GM18868 (cell line): ENCODE results near the gene DHX58.

ENCODE experiments used
- ATAC-seq: cut with Tn5 transposase; IDR thresholded peaks from one replicate; pipeline ENCODE4 v1.9.1; 2021; ENCODE audit warnings: mild to moderate bottlenecking, moderate library complexity; ENCODE audit not compliant: unreplicated experiment

The DHX58 gene

DNA sequence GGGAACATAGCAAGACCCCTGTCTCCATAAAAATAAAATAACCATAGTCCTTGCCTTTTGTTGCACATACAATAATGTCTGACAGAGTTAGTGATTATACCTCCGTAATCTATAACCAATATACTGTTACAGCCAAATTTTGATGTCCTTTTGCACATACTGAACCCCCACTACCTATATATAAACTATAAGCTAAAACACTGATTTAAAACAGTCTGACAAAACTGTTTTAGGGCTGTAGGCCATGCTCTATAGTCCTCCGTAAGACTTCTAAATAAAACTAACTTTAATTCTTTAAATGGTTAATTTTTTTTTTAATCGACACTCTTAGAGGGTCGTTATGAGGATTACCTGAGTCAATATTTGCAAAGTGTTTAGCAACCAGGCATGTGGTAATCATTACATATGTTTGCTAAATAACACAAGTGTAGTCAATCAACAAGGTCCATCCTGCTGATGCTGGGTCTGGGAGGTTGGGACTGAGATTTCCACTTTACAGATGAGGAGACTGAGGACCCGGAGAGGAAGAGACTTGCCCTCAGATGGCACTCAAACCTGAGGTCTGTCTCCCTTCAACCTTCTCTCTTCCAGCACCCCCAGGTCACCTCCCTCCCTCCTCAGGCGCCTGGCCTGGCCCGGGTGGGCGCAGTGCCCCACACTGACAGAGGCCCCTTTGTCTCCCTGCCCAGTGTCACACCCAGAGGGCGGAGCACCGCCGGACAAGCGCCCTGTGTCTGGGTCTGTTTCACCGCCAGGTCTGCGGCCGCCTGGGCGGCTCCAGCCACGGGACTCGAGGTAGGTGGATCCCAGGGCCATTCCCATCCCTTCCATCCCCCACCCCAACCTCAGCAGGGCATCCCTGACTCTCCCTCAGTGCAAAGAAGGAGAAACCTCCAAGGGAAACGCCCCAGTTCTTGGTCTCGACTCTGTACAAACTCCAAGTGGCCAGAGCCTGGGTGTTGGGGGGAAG lies 24.5 kb downstream of the DHX58 start:
- ATAC-seq: no peak

DNA sequence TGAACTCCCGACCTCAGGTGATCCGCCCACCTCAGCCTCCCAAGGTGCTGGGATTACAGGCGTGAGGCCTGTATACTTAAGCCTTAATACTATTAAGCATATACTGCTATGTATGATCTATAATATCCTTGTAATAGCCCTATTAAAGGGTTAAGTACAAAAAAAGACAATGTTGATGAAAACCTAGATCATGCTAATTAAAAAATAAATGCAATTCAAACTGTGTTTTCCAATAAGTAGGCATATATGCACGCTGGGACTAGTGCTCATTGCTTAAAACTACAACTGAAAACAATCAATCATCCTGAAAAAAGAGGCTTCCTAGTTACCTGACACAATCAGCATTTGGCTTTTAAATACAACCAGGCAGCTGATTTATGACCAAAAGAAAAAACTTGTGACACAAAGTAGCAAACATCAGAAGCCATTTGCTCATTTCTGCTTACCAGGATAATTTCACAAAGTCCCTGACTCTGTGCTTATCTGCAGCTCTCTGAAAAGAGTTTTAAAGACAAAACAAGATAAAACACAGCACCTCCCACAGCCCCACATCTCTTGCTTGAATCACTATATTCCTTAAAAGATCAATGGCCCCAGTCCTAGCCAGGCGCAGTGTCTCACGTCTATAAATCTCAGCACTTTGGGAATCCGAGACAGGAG lies 25.3 kb downstream of the DHX58 start:
- ATAC-seq: no peak

DNA sequence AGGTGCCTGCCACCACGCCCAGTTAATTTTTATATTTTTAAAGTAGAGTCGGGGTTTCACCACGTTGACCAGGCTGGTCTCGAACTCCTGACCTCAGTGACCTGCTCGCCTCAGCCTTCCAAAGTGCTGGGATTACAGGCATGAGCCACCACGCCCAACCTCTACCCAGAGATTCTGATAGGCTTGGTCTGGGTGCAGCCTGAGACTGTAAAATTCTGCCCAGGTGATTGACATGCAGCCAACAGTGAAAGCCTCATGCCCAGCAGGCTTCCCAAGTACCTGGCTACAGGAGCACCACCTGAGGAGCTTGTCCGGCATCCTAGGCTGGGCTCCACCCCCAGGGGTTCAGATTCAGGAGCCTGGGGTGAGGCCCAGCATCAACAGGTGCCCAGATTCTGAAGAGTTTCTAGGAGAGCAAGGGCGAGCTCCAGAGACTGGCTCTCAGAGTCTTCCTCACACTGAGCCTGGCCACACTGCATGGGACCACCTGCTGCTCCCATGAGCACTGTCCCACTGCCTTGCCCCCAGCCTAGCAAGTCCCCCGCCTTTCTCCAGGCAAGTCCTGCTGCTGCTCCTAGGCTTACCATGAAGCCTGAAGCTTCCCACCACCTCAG lies 30.9 kb downstream of the DHX58 start:
- ATAC-seq: no peak

DNA sequence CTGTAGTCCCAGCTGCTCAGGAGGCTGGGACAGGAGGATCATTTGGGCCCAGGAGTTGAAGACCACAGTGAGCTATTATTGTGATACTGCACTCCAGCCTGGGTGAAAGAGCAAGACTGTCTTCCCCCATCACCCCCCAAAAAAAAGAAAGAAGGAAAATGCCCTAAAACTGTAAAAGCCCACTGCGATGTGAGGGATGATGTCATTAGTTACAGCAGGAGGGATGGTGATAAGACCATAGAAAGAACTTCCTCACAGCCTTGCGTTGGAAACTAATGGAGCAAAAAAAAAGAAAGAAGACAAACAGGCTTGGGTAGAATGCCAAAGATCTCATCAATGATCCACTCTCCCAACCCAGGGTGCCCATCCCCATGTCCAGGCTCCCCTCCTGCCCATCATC lies 33.0 kb downstream of the DHX58 start:
- no peak for ATAC-seq

DNA sequence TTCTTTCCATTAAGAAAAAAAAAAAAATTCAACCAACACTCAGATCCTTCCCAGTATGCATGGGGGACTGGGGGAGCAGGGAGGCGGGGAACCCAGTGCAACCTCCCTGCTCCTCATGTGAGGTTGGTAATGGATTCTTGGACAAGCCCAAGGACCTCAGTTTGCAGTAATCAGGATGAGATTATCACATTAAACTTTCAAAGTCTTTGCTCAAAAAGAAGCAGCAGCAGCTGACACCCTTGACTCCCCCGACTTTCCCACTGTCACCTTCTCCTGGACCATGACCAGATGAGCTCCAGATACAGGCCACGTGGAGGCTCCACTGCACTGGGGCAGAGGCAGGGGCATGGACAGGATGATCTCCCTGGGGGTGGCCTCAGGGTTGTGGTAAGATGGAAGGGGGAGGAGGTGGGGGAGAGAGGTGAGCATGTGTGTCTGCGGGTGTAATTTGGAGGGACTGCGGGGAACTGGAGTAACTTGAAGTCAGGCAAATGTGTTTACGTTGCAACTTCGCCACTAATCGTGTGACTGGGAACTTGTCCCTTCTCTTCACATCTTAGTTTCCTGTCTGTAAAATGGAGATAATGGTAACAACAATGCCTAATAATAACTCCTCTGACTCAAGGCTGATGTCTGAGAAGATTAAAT lies 34.0 kb downstream of the DHX58 start:
- ATAC-seq: no peak

DNA sequence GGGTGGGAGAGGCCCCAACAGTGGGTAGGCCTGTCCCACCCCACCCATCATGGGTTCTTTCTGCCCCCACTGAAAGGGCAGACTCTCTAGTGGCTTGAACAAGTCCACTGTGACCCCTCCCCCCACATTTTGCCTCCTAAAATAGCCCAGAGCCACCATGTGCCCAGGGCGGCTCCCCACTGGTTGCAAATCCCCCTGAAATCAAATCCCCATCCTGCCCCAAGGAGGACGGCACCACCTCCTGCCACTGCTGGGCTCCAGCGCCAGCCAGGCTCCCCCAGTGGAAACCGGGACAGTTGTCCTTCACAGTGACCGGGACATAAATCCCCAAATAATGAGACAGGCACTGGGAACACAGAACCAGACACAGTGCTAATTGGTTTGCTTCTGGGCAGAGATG lies 34.8 kb downstream of the DHX58 start:
- no peak for ATAC-seq

DNA sequence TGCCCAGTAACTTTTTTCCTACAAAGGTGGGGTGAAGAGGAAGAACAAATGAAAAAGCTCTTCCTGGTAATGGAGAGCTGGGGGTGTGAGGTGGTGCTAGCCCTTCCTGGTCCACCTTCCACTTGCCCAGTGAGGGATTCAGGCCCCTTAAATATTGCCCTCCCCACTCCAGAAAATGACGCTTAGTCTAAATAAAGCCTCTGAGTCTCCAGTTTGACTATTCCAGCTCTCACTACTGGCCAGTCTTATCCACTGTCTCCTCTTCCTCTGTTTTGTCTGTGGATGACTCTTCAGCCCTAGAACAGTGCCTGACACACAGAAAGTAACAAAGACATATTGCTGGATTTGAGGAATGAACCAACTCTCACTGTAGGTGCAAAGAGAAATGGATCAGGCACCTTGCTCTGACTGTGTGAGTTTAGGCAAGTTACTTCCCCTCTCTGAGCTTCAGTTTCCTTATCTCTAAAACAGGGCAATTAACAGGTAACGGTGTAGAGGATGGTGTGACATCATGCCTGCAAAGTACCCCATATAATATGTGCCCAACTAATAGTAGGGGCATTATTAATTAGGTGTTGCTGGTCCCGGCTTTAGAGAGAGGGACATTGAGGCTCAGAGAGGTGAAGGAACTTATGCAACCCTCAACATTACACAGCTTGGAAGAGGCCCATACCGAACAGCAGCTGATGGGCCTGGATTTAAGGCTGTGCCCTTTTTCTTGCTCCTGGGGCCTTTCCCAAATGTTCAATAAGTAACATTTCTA lies 35.5 kb downstream of the DHX58 start:
- ATAC-seq: no peak

DNA sequence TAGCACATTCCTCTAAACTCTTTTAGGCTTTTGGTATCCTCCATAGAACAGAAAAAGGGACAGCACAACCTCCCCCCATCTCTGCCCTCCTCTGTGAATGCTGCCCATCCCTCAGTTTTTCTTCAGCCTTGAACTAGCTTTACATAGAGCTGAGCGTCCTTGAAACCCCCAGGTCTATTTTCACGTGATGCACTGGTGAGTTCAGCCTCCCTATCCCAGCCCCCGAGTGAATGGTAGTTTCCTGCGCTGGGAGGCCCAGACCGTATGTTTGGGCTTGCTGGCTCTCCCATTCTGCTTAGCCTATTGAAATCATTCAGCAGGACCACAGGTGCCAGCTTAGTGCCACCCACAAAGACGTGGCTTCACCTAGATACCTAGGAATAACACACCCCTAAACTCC lies 36.7 kb downstream of the DHX58 start:
- ATAC-seq: no peak

DNA sequence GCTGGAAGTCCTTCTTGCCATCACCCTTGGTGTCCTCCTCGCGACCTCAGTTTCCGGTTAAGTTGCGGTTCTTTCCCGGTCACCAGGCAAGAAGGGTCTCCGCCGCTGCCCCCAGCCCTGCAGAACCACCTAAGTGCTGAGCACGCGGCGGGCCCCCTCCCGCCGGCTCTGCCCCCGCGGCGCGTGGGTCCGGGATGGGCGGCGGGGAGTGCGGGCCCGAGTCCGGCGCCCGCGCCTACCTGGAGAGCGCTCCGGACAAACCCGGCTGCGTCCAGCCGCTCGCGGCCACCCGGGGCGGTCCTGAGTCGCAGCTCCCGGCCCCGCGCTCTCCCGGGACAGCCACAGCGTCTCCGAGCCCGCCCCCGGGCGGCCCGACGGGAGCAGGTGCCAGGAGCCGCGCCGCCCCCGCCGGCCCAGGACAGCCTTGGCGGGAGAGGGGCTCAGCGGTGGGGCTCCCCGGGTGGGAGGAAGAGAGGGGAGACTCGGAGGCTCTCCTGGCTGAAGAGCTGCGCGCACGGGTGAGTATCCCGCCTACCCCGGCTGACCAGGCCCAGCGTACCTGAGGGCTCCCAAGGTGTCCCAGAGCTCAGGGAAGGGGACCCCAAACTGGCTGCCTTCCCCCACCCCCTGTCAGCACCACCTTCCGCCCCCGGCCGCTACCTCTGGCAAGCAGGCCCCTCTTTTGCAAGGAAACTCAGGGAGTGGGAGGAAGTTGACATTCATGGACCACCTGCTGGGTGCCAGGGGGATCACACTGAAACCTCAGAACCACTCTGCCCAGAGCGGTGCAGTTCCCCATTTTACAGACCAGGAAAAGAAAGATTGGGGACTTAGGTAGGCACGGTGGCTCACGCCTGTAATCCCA lies 40.0 kb downstream of the DHX58 start:
- ATAC-seq: no peak

DNA sequence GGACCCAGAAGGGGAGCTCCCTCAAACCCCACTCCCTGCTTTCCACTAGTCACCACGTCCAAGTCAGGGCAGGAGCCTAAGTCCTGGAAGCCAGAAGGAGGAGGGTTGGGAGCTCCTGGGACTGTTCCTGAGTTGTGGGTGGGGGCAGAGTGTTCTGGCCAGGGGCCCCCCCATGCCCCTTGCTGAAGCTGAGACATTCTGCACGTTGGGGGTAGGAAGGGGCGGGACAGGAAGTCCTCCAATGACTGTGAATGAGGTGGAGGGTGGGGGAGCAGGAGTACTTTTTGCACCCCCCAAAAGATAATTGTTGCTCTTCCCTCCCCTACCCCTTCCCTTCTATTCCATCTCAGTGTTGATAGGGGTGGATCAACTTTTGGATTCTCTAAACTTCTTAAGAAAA lies 40.7 kb downstream of the DHX58 start:
- no peak for ATAC-seq

DNA sequence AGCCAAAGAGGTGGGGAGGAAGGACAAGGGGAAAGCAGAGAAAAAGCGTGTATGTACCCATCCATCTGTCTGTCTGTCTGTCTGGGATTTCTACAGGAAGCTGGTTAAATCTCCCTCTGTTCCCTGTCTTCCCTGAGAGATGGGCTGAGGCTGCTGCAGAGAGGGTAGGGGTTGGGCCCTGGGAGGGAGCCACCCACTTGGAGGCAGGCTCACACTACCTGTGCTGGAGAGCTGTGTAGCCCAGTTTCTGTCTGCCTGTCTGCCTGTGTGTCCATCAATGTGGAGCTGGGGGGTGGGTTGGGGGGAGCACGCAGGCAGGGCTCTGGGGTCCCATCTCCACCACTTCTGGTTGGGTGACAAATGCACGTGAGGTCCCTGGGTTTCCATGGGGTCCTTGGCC lies 43.5 kb downstream of the DHX58 start:
- ATAC-seq: no peak

DNA sequence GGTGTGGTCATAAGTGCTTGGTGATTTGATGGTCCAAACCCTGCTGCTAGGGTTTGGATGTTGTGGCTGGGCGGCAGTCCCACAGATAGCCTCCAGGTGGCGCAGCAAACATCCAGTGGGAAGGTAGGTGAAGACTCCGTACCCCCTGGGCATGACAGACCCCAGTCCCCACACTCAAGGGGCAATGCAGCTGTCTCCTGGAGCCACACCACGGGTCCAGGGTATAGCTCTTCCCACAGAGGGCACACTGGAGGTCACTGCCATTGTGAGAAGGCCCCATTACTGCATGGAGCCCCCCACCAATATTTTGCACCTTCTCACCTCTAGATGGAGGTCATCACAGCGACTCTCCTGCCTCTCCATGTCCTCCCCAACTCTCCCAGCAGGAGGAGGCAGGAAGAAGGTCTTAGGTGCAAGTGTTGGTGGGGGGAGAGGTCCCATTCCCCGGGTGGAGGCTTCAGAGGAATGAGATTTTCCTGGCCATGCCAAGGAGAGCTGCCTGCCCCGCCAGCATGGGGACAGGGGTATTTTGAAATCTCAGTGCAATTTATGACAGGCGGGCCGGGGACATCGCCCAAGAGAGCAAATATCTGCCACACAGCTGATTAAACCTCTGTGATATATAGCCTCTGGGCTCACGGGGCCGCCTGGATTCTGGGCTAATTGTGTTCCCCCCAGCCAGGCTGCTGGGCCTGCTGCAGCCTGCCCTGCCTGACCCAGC lies 45.0 kb downstream of the DHX58 start:
- no peak for ATAC-seq

DNA sequence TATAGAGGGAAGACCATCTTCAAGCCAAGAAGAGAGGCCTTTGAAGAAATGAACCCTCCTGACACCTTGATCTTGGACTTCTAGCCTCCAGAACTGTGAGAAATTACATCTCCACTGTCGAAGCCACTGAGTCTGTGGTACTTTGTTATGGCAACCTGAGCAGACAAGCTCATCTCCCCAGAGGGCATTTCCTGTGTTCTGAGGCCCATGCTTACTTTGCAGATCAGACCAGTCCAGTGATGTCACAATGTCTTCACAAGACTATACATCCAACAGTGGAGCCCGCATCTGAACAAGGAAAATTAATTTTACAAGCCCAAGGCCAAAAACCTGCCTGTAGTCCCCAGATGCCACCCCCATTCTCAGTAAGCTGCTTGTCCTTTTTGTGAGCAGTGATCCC lies 47.3 kb downstream of the DHX58 start:
- no peak for ATAC-seq

DNA sequence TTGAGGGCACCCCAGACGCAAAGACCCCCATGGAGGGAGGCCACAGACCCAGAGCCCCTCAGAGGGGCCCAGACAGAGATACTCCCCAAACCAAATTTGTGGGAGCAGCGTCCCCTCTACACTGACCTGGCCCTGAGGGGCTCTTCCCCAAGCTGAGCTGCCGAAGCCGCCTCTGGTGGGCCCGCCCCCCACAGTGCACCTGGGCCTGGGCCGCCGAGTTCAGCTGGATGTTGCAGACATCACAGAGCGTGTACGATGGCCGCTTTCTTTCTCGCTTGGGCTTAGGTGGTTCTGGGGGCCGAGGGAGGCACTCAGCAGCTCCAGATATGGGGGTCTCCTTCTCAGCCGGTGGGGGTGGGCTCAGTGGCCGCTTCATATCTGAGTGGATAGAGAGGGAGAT lies 49.8 kb downstream of the DHX58 start:
- no peak for ATAC-seq

DNA sequence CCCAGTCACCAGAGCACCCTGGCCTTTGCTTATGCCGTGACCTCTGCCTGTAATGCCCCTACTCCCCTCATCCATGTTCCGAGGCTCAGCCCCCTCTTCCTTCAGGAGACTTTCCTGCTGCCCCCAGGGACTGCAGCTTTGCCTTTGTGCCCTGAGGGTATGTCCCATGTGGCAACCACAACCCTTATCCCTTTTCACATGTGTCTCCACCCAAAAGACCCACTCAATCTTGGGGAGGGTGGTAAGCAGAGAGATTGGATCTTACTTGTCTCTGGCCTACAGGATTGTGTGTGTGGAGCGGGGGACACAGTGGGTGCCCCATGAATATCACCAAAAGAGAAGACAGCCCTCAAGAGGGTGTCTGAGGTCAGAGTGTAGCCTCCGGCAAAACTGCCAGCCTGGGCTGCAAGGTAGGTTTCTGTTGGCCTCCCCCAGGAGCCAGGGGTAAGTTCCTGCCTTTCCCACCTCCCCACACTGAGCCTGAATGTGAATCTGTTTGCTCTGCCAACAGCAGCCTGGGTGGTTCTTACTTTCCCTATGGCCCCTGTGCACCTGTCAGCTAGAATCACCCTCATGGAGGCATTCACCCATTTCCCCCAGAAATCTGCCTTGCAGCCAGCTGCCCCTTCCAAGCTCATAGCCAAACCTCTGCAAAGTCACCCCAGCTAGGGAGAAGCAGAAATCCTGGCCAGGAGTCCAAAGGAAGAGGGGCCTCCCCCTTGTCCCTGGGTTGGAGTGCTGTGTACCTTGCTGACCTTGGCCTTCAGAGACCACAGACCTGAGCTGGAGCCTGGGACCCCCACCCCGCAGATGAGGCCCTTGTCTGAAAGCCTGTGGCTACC lies 50.6 kb downstream of the DHX58 start:
- no peak for ATAC-seq

DNA sequence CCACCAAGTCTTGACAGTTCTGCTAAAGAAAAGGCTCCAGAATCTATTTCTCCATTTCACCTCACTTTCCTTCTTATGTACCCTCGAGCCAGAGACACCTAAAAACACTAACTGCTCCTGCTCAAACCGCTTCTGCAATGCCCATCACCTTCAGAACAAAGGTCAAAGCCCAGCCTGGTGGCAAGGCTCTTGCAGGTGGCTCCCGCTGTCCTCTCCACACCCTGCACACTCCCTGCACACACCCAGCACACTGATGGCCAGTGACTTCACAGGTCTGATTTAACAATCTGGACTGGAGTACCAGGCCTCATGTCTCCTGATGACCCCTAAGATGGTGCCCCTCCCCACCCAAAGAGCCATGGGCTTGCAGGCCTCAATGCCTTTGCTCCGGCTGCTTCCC lies 52.3 kb downstream of the DHX58 start:
- ATAC-seq: no peak

DNA sequence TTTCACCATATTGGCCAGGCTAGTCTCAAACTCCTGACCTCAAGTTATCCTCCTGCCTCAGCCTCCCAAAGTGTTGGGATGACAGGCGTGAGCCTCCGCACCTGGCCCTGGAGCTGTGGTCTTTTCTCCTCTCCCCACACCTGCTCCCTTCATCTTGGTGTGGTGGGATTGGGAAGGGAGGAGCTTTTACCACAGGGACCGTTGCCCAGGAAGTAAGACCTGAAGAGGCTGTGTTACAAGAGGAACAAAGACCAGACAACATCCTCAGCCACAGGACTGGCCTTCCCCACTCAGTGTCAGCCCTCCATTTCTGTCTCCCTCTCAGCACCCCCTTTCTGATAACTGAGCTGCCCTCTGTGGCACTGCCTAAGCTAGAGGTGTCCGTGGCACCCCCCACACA lies 52.7 kb downstream of the DHX58 start:
- ATAC-seq: no peak

DNA sequence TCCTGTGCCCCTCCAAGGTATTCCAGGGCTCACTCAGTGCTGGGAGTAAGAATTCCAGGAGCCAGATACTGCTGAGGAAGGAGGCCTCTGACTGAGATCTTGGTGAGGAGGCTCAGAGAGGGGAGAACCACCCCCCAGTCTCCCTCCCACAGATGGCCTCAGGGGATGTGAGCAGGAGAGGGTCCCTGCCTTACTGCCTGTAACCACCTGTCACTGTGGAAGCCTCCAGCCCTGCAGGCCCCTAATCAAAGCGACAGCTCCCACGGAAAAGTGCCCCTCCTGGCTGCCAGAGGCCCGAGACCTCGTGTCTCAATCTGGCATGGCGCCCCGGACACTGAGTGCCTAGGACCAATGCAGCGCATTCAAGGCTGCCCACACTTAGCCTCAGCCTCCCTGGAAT lies 54.5 kb downstream of the DHX58 start:
- no peak for ATAC-seq
